Measurements from ENCODE around the gene TEC. TPM values are rescaled to one million over a fixed set of nuclear protein-coding genes. Genes with fewer than 3 reads are reported as not detected.

TEC gene
- total and polyA plus RNA-seq, 9 of the 15 experiments (the other 6 are each of a cell fraction or from before 2014, with no cell fraction given), result 5.3 to 14.7 (median 8.8) TPM

- TF ChIP-seq, protein P1, sequence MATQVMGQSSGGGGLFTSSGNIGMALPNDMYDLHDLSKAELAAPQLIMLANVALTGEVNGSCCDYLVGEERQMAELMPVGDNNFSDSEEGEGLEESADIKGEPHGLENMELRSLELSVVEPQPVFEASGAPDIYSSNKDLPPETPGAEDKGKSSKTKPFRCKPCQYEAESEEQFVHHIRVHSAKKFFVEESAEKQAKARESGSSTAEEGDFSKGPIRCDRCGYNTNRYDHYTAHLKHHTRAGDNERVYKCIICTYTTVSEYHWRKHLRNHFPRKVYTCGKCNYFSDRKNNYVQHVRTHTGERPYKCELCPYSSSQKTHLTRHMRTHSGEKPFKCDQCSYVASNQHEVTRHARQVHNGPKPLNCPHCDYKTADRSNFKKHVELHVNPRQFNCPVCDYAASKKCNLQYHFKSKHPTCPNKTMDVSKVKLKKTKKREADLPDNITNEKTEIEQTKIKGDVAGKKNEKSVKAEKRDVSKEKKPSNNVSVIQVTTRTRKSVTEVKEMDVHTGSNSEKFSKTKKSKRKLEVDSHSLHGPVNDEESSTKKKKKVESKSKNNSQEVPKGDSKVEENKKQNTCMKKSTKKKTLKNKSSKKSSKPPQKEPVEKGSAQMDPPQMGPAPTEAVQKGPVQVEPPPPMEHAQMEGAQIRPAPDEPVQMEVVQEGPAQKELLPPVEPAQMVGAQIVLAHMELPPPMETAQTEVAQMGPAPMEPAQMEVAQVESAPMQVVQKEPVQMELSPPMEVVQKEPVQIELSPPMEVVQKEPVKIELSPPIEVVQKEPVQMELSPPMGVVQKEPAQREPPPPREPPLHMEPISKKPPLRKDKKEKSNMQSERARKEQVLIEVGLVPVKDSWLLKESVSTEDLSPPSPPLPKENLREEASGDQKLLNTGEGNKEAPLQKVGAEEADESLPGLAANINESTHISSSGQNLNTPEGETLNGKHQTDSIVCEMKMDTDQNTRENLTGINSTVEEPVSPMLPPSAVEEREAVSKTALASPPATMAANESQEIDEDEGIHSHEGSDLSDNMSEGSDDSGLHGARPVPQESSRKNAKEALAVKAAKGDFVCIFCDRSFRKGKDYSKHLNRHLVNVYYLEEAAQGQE (IDR thresholded peaks at IDR 0.05; ENCODE audit: borderline replicate concordance), result peak; percentile 68; the same call in 1 of the 2 replicates
- TF ChIP-seq, protein P1 (CRISPR knock-in tag; IDR thresholded peaks at IDR 0.05; ENCODE audit: low read depth), result no peak
- TF ChIP-seq RFX1 (IDR thresholded peaks at IDR 0.05) (no peak), POLR3G (IDR thresholded peaks at IDR 0.05; ENCODE audit: extremely low read depth, insufficient read length, insufficient replicate concordance) (no peak), SAFB2 (IDR thresholded peaks at IDR 0.05; ENCODE audit: borderline replicate concordance, low read depth, low read length, severe bottlenecking) (no peak), SMAD2 (IDR thresholded peaks at IDR 0.05; ENCODE audit: low read depth, low read length) (no peak), KDM5B (IDR thresholded peaks at IDR 0.05; ENCODE audit: insufficient replicate concordance, low read depth, low read length) (no peak), ZNF239 (CRISPR knock-in tag; IDR thresholded peaks at IDR 0.05) (no peak), ZNF592 (IDR thresholded peaks at IDR 0.05) (no peak), RAD21 (CRISPR knock-in tag; conservative IDR thresholded peaks at IDR 0.05 in 1 of 2, IDR thresholded peaks at IDR 0.05 in 1 of 2) (peak; percentile 46 to 86), FUS (optimal IDR thresholded peaks at IDR 0.05; ENCODE audit: low read depth, low read length) (no peak), EP400 (IDR thresholded peaks at IDR 0.05) (0 out of 2 replicates have a peak, but pooled peaks have one; percentile 10), ZNF551 (CRISPR knock-in tag; IDR thresholded peaks at IDR 0.05) (no peak)
- TF ChIP-seq, protein P2, sequence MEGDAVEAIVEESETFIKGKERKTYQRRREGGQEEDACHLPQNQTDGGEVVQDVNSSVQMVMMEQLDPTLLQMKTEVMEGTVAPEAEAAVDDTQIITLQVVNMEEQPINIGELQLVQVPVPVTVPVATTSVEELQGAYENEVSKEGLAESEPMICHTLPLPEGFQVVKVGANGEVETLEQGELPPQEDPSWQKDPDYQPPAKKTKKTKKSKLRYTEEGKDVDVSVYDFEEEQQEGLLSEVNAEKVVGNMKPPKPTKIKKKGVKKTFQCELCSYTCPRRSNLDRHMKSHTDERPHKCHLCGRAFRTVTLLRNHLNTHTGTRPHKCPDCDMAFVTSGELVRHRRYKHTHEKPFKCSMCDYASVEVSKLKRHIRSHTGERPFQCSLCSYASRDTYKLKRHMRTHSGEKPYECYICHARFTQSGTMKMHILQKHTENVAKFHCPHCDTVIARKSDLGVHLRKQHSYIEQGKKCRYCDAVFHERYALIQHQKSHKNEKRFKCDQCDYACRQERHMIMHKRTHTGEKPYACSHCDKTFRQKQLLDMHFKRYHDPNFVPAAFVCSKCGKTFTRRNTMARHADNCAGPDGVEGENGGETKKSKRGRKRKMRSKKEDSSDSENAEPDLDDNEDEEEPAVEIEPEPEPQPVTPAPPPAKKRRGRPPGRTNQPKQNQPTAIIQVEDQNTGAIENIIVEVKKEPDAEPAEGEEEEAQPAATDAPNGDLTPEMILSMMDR (IDR thresholded peaks at IDR 0.05 in 2 of 3, conservative IDR thresholded peaks at IDR 0.05 in 1 of 3; ENCODE audit: insufficient read depth in 2 of 3, low read depth in 1 of 3, low read length in 3 of 3), result peak; percentile 61 to 81 (median 78)
Observed at GRCh38 chr4:48275247-48275646, 5.6 kb upstream of the TEC start (continued).

Measured in K562 (cell line).